GM18505 (cell line): ENCODE measurements around the gene KCNK4.

Source experiments
- ATAC-seq: cut with Tn5 transposase; IDR thresholded peaks from one replicate; pipeline ENCODE4 v1.9.1; 2021; ENCODE audit not compliant: unreplicated experiment
- POLR2A ChIP-seq: IDR thresholded peaks from 4 replicates; pipeline ENCODE4 v1.6.1; 2011; ENCODE audit warnings: borderline replicate concordance; ENCODE audit not compliant: insufficient read depth, insufficient read length; ENCODE audit errors: extremely low read depth

KCNK4 gene

DNA sequence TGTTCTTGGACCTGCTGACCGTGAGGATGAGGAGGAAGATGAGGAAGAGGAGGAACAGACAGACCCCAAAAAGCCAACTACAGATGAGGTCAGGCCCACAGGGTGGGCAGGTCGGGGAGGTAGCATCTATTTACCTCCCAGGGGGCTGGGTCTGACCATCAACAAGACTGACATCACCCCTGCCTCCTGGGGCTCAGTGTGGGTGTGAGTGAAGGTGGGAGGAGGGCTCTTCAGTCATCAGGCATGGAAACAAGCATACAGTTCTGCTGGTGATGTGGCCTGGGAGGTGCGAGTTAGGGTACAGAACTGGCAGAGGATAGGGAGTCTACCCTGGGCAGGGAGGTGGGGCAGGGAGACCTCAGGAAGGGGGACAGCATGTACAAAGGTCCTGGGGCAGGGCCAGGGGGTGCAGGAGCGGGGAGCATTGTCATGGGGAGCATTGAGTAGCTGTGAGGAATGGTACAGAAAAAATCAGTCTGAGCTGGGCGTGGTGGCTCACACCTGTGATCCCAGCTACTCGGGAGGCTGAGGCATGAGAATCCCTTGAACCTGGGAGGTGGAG, 30.9 kb upstream of the KCNK4 start:
- no peak for ATAC-seq
- no peak for TF ChIP-seq POLR2A

DNA sequence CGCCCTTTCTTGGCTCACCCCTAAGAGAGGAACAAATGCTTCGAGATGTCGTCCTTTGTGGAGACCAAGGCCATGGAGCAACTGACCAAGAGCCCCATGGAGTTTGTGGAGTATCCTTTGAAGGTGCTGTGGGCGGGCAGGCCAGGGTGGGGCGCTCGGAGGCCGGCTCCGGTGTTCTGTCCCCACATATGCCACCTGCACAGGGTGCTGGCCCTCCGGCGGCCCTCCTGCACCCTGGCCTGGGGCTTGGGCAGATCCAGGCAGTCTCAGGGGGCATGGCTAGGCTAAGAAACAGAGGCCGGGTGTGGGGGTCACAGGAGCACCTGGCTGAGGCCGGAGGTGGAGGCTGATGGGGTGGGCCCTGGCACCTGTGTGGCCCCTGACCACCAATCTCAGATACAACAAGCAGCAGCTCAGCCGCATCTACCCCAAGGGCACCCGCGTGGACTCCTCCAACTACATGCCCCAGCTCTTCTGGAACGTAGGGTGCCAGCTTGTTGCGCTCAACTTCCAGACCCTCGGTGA, 29.5 kb upstream of the KCNK4 start:
- ATAC-seq = no peak

DNA sequence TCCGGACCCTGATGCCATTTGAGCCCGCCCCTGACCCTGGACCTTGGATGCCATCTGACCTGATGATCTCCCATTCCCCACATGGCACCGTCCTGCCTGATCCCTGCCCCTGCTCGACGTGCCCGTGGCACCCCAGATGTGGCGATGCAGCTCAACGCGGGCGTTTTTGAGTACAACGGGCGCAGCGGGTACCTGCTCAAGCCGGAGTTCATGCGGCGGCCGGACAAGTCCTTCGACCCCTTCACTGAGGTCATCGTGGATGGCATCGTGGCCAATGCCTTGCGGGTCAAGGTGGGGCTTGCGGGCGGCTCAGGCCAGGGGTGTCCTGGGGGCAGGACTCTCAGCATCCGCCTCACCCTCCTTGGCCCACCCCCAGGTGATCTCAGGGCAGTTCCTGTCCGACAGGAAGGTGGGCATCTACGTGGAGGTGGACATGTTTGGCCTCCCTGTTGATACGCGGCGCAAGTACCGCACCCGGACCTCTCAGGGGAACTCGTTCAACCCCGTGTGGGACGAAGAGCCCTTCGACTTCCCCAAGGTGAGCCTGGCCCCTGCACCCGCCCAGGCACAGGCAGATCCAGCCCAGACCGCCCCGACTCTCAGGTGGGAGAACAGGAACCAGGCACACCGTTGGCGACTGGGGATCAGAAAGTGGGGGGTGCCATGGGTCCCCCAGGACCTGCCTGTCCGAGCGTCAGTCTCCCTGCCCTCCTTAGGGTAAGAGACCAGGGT, 28.7 kb upstream of the KCNK4 start:
- TF ChIP-seq POLR2A = no peak
- ATAC-seq = no peak

More for the DNA sequence above, 29.5 kb upstream of the KCNK4 start:
- no peak for TF ChIP-seq POLR2A

DNA sequence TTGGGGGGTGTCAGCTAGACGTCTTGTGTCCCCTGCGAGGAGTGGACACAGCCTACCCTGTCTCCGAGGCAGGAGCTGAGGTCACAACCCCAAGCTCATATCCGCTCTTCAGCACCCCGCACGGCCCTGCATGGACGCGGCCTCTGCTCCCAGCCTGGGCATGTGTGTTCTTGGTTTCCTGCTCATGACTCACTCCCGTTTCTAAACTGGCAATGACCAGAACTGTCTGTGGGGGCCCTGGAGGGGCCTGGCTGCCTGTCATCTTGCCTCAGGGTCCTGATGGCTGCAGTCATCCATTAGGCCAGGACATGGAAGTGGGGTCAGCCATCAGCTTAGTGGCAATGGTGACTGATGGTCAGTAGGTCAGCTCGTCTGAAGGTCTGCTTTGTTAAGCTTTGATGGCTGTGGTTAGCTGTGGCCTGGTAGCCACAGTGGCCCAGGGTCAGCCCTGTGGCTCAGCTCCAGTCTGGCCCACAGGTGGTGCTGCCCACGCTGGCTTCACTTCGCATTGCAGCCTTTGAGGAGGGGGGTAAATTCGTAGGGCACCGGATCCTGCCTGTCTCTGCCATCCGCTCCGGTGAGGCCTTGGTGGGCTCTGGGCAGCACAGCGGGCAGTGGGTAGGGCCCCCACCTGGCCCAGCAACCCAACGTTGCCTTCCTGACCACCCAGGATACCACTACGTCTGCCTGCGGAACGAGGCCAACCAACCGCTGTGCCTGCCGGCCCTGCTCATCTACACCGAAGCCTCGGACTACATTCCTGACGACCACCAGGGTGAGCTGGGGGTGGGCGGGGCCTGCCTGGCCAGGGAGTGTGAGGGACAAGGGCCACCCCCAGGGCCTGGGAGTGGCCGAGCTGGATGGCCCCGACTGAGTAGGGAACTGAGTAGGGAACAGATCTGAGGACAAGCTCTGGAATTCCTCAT, 27.8 kb upstream of the KCNK4 start:
- no peak for TF ChIP-seq POLR2A
- ATAC-seq = no peak

DNA sequence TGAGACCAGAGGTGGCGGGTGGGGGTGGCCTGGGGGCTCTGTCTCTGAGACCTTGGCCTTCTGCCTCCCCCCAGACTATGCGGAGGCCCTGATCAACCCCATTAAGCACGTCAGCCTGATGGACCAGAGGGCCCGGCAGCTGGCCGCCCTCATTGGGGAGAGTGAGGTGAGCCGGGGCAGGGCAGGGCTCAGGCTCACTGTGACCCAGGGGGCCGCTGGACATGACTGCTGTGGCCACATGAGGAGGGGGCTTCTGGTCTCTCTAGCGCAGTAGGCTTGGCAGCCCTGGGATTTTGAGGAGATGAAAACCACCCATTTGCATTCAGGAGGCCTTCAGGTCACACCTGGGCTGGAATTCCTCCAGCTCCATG, 27.2 kb upstream of the KCNK4 start:
- TF ChIP-seq POLR2A = no peak
- ATAC-seq = no peak

DNA sequence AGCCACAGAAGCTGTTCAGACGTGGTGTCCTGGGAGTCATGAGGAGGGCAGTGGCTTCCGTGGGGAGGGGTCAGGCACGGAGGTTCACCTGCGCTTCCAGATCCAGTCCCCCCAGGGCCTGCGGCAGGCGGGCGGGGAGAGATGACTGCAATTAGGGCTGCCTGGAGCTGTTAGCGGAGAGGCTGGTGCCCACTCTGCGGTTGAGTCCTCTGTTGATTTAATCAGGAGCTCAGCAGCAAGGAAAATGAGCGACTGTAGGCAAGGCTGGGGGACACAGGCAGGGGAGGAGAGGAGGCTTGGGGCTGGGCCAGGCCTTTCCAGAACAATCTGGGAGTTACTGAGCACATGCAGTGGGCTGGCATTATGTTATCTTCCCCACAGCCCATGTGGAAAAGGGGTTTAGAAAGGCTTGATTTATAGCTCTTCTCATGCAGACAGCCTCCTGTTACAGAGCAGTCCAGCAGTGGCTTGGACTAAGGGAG, 26.7 kb upstream of the KCNK4 start:
- no peak for ATAC-seq
- no peak for TF ChIP-seq POLR2A

DNA sequence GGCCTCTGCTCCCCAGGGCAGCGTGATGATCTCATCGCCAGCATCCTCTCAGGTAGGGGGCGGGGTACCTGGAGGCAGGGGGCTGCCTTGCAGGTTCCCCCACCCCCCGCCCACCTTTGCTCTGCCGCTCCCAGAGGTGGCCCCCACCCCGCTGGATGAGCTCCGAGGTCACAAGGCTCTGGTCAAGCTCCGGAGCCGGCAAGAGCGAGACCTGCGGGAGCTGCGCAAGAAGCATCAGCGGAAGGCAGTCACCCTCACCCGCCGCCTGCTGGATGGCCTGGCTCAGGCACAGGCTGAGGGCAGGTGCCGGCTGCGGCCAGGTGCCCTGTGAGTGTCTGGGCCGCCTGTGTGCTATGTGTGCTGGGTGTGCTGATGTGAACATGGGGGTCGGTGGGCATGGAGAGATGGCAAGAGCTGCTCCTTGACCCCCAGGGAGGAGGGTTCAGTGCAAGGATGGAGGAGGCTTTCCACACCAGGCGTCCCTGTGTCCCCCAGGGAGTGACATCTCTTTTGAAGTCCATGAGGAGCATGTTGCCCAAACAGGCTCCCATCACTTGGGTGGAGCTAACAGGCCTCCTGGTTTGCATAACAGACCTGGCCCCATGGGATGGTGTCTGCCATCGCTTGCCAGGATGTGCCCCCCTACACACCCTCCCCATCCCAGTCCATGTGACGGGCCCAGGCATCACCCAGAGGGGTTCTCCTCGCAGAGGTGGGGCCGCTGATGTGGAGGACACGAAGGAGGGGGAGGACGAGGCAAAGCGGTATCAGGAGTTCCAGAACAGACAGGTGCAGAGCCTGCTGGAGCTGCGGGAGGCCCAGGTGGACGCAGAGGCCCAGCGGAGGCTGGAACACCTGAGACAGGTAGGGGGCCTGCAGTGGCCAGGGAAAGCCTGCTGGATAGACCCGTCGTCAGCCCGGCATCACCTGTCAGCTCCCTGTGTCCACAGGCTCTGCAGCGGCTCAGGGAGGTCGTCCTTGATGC, 25.6 kb upstream of the KCNK4 start:
- TF ChIP-seq POLR2A = no peak
- no peak for ATAC-seq

DNA sequence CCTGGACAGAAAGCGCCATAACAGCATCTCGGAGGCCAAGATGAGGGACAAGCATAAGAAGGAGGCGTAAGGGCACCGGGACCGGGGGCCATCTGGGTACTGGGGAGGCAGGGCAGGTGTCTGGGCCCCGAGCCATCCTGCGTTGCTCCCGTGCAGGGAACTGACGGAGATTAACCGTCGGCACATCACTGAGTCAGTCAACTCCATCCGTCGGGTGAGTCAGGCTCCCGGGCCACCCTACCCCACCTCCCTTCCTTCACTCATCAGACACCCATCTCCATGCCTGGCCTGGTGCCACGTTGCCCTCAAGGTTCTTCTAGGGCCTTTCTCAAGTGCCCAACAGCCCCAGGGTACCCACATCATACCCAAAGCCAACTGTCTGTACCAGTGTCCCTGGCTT, 24.8 kb upstream of the KCNK4 start:
- ATAC-seq = no peak
- TF ChIP-seq POLR2A = no peak

DNA sequence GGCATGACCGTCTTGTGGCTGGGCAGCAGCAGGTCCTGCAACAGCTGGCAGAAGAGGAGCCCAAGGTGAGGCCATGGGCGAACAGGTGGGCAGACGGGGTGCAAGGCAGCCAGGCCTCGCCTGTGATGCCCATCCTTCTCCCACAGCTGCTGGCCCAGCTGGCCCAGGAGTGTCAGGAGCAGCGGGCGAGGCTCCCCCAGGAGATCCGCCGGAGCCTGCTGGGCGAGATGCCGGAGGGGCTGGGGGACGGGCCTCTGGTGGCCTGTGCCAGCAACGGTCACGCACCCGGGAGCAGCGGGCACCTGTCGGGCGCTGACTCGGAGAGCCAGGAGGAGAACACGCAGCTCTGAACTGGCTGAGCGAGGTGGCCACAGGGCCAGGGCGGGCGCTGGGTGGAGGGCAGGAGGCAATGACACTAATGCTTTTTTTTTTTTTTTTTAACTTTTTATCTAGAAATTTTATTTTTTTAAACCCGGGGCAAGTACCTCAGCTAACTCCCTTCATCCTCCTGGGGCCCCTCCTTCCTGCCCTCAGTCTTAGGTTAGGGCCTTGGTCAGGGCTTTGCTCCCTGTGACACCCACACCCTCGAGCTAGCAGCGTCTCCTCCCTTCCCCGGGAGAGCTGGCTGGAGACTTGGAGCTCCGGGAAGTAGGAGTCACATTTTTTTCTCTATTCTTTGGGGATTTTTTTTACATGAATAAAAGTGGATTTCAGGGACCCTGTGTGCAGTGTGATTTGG, 23.7 kb upstream of the KCNK4 start:
- no peak for TF ChIP-seq POLR2A
- ATAC-seq = no peak

DNA sequence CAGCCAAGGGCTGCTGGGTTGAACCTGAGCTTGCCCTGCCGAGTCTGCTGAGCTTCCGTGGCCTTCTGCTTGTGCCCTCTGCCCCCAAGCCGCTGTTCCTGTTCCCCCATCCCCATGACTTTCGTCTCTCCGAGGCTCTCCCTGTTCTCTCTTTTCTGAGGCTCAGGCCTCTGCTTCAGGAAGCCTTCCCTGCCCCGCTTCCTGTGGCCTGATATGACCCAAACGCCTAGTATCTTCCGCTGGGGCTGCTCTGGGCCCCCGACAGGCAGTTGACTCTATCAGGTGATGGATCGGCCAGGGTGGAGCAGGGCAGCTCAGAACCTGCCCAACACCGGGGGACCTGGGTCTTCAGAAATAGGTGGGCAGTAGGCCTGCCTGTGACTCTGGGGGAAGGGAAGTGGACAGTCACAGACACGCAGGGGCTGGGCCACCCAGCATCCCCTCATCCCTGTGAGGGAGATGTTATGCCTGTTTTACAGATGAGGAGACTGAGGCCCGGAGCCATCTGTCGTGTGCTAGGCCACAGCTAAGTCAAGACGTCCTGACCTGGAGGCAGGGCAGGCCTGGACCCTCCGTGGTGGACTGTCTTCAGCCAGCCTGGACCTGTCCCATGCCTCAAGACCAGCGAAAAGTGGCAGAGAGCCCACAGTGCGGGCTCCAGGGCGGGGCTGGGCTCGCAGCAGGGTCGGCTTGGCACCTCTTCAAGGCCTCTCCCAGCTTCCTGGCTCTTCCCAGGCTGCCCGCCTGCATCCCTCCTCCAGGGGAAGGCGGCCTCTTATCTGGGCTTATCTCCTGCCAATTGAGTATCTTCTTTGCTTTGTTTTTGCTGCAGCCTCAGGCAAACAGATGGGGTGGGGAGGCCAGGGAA, 22.8 kb upstream of the KCNK4 start:
- no peak for TF ChIP-seq POLR2A
- ATAC-seq = no peak
